Endodermal cell (in vitro differentiated cells): ENCODE measurements around the gene ZBP1. TPM values are rescaled to one million over a fixed set of nuclear protein-coding genes. Genes with fewer than 3 reads are reported as not detected.

ENCODE experiments used
- DNase-seq: peaks from one replicate; pipeline ENCODE4 v3.0.0-alpha.2; 2017
- H3K27ac ChIP-seq: 2 replicates; pipeline ENCODE4 v1.5.1; 2013; ENCODE audit warnings: mild to moderate bottlenecking, low read depth, low read length, moderate library complexity
- H3K27me3 ChIP-seq: 2 replicates; pipeline ENCODE4 v1.6.1; 2013; ENCODE audit warnings: mild to moderate bottlenecking, low read length, moderate library complexity; ENCODE audit not compliant: insufficient read depth, control insufficient read depth, poor library complexity, severe bottlenecking
- H3K36me3 ChIP-seq: 2 replicates; pipeline ENCODE4 v1.7.0; 2013; ENCODE audit warnings: mild to moderate bottlenecking, low read length, moderate library complexity; ENCODE audit not compliant: control insufficient read depth, insufficient read depth
- H3K4me1 ChIP-seq: one replicate; pipeline ENCODE4 v1.7.0; 2013; ENCODE audit warnings: low read length; ENCODE audit not compliant: control insufficient read depth, insufficient read depth
- H3K4me3 ChIP-seq: 2 replicates; pipeline ENCODE4 v1.5.1; 2013; ENCODE audit warnings: mild to moderate bottlenecking, low read length, moderate library complexity
- H3K9ac ChIP-seq: 2 replicates; pipeline ENCODE4 v1.6.1; 2013; ENCODE audit warnings: mild to moderate bottlenecking, low read length, moderate library complexity; ENCODE audit not compliant: poor library complexity, severe bottlenecking; ENCODE audit errors: extremely low read depth
- H3K9me3 ChIP-seq: 2 replicates; pipeline ENCODE4 v1.6.1; 2013; ENCODE audit warnings: mild to moderate bottlenecking, low read length, moderate library complexity; ENCODE audit not compliant: control insufficient read depth
- H3K27ac Mint-ChIP-seq: 2 replicates; pipeline ENCODE4 v1.8.0; 2020; ENCODE audit warnings: mixed read lengths
- H3K27me3 Mint-ChIP-seq: 2 replicates; pipeline ENCODE4 v1.8.0; 2021; ENCODE audit warnings: mild to moderate bottlenecking, mixed read lengths; ENCODE audit not compliant: insufficient read depth
- H3K36me3 Mint-ChIP-seq: 2 replicates; pipeline ENCODE4 v1.8.0; 2020; ENCODE audit warnings: low read depth, mixed read lengths
- H3K4me1 Mint-ChIP-seq: 2 replicates; pipeline ENCODE4 v1.8.0; 2020; ENCODE audit warnings: mixed read lengths
- H3K4me3 Mint-ChIP-seq: 2 replicates; pipeline ENCODE4 v1.8.0; 2020; ENCODE audit warnings: mild to moderate bottlenecking, moderate library complexity, mixed read lengths
- H3K9me3 Mint-ChIP-seq: 2 replicates; pipeline ENCODE4 v1.8.0; 2020; ENCODE audit warnings: mild to moderate bottlenecking, mixed read lengths
- WGBS, 2 experiments: methylation state at CpG; one replicate each; pipeline versions ENCODE4 v1.1.5 to v1.1.7; 2013; ENCODE audit warnings: missing lambda C conversion rate in 2 of 2, mixed read lengths in 1 of 2; ENCODE audit not compliant: insufficient coverage in 1 of 2, insufficient read length in 1 of 2; 5-methylcytosine and 5-hydroxymethylcytosine counted together
- total RNA-seq, 2 donors: library from RNA; stranded (reverse); fragmentation: NEBNext Ultra II Directional in 1 of 2; extraction: Animal tissue kit (Norgen Biotek cat#: 25700) in 1 of 2; gene quantifications; 2 replicates in 1 of 2; 3 replicates in 1 of 2; pipeline ENCODE4 v1.2.1, GENCODE V29; 2021
- TF ChIP-seq, protein P1 (sequence below): fragments of 200-600 bp; sonication (generic); conservative IDR thresholded peaks from 2 replicates; pipeline ENCODE4 v1.5.0; 2021; ENCODE audit warnings: antibody characterized with exemption, mild to moderate bottlenecking

Gene ZBP1
- total RNA-seq, 2 donors from 2014 or later = not detected

DNA sequence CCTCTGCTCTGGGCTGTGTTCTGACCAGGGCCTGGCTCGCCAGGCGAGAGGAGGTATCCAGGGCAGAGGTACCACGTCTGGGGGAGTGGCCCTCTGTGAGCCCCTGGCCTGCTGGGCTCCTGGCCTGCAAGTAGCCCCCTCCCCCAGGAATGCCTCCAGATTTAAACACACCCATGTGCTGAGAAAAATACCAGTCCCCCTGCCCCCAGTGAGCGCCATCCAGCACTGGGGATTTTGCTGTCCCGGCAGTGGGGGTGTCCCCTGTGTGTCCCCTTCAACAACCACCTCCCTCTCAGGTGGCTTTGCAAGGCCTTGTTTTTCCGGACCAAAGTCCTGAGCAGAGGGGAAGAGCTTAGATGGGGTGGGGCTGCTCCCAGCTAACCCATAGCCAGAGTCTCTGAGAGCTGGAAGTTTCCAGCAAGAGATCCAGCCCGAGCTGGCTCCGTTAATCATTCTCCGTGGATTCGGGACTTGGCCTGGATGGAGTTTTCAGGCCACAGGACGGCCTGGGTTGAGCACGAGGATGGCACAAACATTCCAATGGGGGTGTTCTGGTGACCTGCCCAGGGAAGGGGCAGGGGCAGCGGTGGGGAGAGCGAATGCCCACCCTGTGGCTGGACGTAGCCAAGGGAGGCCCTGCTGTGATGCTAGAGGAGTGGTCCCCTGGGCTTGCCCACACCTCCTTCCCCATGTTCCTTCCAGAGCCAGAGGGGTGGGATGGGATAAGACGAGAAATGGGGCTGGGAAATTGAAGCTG, 30.3 kb downstream of the ZBP1 start:
- Histone ChIP-seq H3K9ac (no peak overlapping the region), H3K27me3 (no peaks in the 10 kb centered on the region), H3K36me3 (no peaks in the 10 kb centered on the region), H3K4me1 (no peaks in the 10 kb centered on the region), H3K9me3 (no peaks in the 10 kb centered on the region), H3K4me3 (no peak overlapping the region), H3K27ac (no peak overlapping the region)
- H3K9me3 Mint-ChIP-seq = peaks cover 9% of the 10 kb centered on the region
- no peaks in the 10 kb centered on the region for H3K36me3 Mint-ChIP-seq
- TF ChIP-seq, protein P1, sequence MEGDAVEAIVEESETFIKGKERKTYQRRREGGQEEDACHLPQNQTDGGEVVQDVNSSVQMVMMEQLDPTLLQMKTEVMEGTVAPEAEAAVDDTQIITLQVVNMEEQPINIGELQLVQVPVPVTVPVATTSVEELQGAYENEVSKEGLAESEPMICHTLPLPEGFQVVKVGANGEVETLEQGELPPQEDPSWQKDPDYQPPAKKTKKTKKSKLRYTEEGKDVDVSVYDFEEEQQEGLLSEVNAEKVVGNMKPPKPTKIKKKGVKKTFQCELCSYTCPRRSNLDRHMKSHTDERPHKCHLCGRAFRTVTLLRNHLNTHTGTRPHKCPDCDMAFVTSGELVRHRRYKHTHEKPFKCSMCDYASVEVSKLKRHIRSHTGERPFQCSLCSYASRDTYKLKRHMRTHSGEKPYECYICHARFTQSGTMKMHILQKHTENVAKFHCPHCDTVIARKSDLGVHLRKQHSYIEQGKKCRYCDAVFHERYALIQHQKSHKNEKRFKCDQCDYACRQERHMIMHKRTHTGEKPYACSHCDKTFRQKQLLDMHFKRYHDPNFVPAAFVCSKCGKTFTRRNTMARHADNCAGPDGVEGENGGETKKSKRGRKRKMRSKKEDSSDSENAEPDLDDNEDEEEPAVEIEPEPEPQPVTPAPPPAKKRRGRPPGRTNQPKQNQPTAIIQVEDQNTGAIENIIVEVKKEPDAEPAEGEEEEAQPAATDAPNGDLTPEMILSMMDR = no peak
- DNase-seq = peak; percentile 53
- H3K4me1 Mint-ChIP-seq = no peaks in the 10 kb centered on the region
- H3K27ac Mint-ChIP-seq = no peak overlapping the region
- WGBS, 2 experiments = 86 to 93% methylated on average over 6 to 16 of the region's 16 CpGs
- no peak overlapping the region for H3K4me3 Mint-ChIP-seq
- H3K27me3 Mint-ChIP-seq = no peaks in the 10 kb centered on the region

DNA sequence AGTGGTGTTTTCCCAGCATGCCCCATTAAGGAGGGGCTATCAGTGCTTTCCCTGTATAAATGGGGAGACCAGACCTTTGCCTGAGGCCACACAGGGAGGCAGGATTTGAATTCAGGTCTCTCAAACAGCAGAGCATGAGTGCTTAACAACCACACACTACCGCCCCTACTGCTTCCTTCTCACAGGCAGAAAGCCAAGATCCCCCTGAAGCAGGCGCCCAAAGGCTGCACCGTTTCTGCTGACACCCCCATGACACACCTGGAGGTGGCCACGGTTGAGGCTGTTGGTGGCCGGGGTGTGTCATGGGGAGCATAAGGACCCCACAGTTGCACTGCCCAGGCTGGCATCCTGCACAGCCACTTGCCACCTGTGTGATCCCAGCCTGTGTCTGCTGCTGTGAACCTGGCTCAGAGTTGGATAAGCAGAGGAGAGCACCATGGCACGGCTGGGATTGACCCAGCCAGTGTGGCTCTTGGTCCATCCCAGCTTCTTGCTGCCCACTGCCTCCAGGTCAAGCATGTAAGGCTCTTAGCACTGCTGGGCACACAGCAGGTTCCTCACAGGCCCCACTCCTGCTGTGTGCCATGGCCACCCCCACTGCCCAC, 31.0 kb downstream of the ZBP1 start:
- no peak overlapping the region for H3K4me3 ChIP-seq
- H3K9me3 ChIP-seq = no peaks in the 10 kb centered on the region
- peaks cover 9% of the 10 kb centered on the region for H3K9me3 Mint-ChIP-seq
- H3K4me3 Mint-ChIP-seq = no peak overlapping the region
- no peak for DNase-seq
- no peak overlapping the region for H3K9ac ChIP-seq
- H3K4me1 ChIP-seq = no peaks in the 10 kb centered on the region
- H3K36me3 ChIP-seq = no peaks in the 10 kb centered on the region
- no peak overlapping the region for H3K27ac ChIP-seq
- H3K27ac Mint-ChIP-seq = no peak overlapping the region
- TF ChIP-seq, protein P1 = no peak
- no peaks in the 10 kb centered on the region for H3K36me3 Mint-ChIP-seq
- peaks cover 3% of the 10 kb centered on the region for H3K27me3 Mint-ChIP-seq
- H3K27me3 ChIP-seq = no peaks in the 10 kb centered on the region
- no peaks in the 10 kb centered on the region for H3K4me1 Mint-ChIP-seq
- 88 to 96% methylated on average over 3 to 6 of the region's 6 CpGs for WGBS, 2 experiments

DNA sequence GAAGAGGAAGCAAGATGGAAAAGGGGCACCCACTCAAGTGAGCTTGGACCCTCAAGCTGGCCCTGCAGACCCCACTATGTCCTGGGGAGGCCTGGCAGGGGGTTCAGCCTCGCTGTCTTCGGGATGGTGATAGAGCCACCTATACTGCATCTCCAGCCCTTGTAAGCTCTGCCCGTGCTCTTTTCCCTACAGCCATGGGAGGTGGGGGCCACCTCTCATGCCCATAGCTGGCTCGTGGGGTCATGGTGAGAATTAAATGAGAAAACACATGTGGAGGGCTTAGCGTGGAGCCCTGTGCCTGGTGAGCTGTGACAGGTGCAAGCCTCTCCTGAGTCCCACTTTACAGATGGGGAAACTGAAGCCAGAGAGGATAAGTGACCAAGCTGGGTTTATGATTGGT, 31.6 kb downstream of the ZBP1 start:
- peaks cover 3% of the 10 kb centered on the region for H3K27me3 Mint-ChIP-seq
- 92 to 96% methylated on average over 4 to 5 of the region's 5 CpGs for WGBS, 2 experiments
- Histone ChIP-seq H3K9me3 (no peaks in the 10 kb centered on the region), H3K36me3 (no peaks in the 10 kb centered on the region), H3K27ac (no peak overlapping the region), H3K27me3 (no peaks in the 10 kb centered on the region), H3K4me3 (no peak overlapping the region), H3K9ac (no peak overlapping the region), H3K4me1 (no peaks in the 10 kb centered on the region)
- peaks cover 9% of the 10 kb centered on the region for H3K9me3 Mint-ChIP-seq
- no peak for DNase-seq
- no peak overlapping the region for H3K4me3 Mint-ChIP-seq
- H3K4me1 Mint-ChIP-seq = no peaks in the 10 kb centered on the region
- no peak overlapping the region for H3K27ac Mint-ChIP-seq
- no peaks in the 10 kb centered on the region for H3K36me3 Mint-ChIP-seq
- TF ChIP-seq, protein P1 = no peak
